Measurements from ENCODE around the gene NOL3.

DNA sequence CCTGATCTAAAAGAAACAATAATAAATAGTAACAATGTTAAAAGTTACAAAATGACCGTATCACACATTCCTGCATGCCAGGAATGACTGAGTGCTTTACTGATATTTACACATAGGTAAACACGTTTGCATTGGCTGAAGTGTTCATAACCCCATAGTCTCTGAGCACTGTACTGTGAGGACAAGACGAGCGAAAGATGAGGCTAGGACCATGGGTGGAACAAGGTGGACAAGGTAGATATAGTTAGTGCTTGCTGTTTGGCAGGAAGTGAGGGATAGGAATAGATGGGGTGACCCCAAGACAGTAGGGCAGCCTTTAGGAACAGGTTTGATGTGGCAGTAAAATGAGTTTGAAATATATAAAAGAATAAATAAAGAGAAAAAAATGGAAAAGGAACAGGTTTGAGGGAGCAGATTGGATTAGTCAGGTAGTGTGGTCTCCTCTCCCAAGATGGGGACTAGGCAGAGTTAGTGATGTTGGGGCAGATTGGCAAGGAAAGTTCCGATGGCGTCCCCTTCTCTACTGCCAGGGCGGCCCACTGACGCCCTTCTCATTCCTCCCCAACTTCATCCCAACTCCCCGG is 21.2 kb downstream of the NOL3 start:
- TF ChIP-seq, protein P1, sequence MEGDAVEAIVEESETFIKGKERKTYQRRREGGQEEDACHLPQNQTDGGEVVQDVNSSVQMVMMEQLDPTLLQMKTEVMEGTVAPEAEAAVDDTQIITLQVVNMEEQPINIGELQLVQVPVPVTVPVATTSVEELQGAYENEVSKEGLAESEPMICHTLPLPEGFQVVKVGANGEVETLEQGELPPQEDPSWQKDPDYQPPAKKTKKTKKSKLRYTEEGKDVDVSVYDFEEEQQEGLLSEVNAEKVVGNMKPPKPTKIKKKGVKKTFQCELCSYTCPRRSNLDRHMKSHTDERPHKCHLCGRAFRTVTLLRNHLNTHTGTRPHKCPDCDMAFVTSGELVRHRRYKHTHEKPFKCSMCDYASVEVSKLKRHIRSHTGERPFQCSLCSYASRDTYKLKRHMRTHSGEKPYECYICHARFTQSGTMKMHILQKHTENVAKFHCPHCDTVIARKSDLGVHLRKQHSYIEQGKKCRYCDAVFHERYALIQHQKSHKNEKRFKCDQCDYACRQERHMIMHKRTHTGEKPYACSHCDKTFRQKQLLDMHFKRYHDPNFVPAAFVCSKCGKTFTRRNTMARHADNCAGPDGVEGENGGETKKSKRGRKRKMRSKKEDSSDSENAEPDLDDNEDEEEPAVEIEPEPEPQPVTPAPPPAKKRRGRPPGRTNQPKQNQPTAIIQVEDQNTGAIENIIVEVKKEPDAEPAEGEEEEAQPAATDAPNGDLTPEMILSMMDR (IDR thresholded peaks at IDR 0.05), result no peak
- no peak for TF ChIP-seq POLR2A (IDR thresholded peaks at IDR 0.05)
